SK-N-MC (cell line): ENCODE results near the gene ATAD3A.
"Not testable (repeated sequence)": the region's sequence is repeated elsewhere in the genome, so short reads cannot be mapped to it uniquely, and the experiment has no call there.

Experiments used
- DNase-seq: peaks from one replicate; pipeline ENCODE4 v3.0.0-alpha.2; 2011; ENCODE audit warnings: low read depth, low spot score
- H3K27ac ChIP-seq: fragments of 200-600 bp; sonication (generic); 2 replicates; pipeline ENCODE4 v1.5.1; 2016; ENCODE audit warnings: mixed run types
- H3K36me3 ChIP-seq: fragments of 200-600 bp; sonication (generic); 2 replicates; pipeline ENCODE4 v1.6.1; 2017; ENCODE audit warnings: antibody characterized with exemption, low read length, mixed read lengths; ENCODE audit not compliant: insufficient read depth
- H3K4me3 ChIP-seq: fragments of 200-600 bp; sonication (generic); 2 replicates; pipeline ENCODE4 v1.5.1; 2016
- H3K9ac ChIP-seq: fragments of 200-600 bp; sonication (generic); 2 replicates; pipeline ENCODE4 v1.8.0; 2017; ENCODE audit warnings: mixed run types, mixed read lengths; ENCODE audit not compliant: insufficient read length
- H3K9me3 ChIP-seq: fragments of 200-600 bp; sonication (generic); 2 replicates; pipeline ENCODE4 v1.6.1; 2017; ENCODE audit warnings: low read depth, mild to moderate bottlenecking, antibody characterized with exemption, low read length, moderate library complexity, mixed read lengths
- EZH2 ChIP-seq: fragments of 200-600 bp; sonication (generic); IDR thresholded peaks from one replicate; pipeline ENCODE4 v1.6.1; 2017; ENCODE audit warnings: antibody characterized with exemption
- FOXP2 ChIP-seq: optimal IDR thresholded peaks from 2 replicates; pipeline ENCODE3; 2011; ENCODE audit warnings: mild to moderate bottlenecking, moderate library complexity; ENCODE audit not compliant: insufficient read depth; ENCODE audit errors: extremely low read length, control extremely low read depth
- POLR2AphosphoS5 ChIP-seq: IDR thresholded peaks from 2 replicates; pipeline ENCODE4 v1.6.1; 2012; ENCODE audit warnings: mild to moderate bottlenecking, low read depth, low read length, borderline replicate concordance

The ATAD3A gene

DNA sequence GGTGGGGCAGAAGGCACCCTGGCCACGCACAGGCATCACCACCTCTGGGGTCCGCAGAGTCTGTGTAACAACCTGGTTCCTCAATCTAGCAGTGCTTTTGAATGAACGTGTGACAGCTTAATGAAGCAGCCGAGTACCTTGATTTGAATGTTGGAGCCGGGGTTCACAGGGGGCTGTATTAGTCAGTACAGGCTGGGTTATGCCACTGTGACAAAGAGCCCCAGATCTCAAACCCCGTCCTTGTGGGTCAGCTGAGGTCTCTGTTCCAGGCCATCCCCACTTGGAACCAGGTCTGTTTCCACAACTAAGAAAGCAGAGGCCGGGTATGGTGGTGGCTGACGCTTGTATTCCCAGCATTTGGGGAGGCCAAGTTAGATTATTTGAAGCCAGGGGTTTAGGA is 18.0 kb downstream of the ATAD3A start:
- Histone ChIP-seq H3K36me3 (peaks cover 22% of the 10 kb centered on the region; the same call in 1 of the 2 replicates), H3K9ac (no peak overlapping the region), H3K27ac (no peak overlapping the region), H3K4me3 (no peak overlapping the region), H3K9me3 (no peaks in the 10 kb centered on the region)
- no peak for TF ChIP-seq FOXP2
- no peak for TF ChIP-seq EZH2
- no peak for TF ChIP-seq POLR2AphosphoS5
- no peak for DNase-seq

GRCh38 chr1:1531947-1532346 is 20.0 kb downstream of the ATAD3A start:
- H3K9me3 ChIP-seq: no peaks in the 10 kb centered on the region
- H3K9ac ChIP-seq: no peak overlapping the region
- H3K4me3 ChIP-seq: no peak overlapping the region
- no peak overlapping the region for H3K27ac ChIP-seq
- H3K36me3 ChIP-seq: peaks cover 22% of the 10 kb centered on the region; the same call in 1 of the 2 replicates
- TF ChIP-seq POLR2AphosphoS5: no peak
- TF ChIP-seq FOXP2: no peak
- TF ChIP-seq EZH2: no peak
- DNase-seq: no peak

DNA sequence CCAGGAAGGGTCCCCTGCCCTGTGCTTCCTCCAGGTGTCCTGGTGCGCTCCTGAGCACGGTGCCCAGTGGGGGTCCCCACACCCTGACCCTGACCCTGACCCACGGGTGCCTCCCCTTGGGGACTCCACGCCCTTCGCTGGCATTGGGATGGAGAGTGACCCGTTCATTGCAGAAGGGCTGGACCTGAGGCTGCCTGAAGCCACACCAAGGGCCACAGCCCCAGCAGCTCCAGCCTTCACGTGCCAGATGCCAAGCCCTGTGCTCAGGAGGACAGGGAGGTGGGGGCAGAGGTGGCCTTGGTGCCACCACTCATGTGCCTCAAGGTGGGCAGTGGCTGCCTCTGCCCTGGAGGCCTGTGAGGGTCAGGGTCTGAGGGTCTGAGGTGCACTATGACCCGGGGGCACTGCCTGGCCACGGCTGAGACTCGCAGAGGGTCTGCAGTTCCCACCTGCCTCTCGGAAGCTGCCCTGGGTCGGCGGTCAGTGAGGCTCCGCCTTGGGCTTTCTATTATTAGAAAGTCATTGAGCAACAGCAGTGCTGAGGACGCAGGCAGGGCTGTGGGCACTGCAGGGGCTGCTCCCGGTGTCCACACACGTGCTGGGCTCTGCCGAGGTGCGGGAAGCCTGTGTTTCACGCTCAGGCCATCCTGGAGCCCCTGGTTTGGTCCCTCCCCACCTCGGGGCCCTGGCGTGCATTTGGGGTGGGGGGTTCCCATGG is 21.4 kb downstream of the ATAD3A start:
- not testable (repeated sequence) for H3K9me3 ChIP-seq, H3K27ac ChIP-seq, DNase-seq, H3K4me3 ChIP-seq, H3K9ac ChIP-seq
- H3K36me3 ChIP-seq: peaks cover 16% of the 10 kb centered on the region; the same call in 1 of the 2 replicates

DNA sequence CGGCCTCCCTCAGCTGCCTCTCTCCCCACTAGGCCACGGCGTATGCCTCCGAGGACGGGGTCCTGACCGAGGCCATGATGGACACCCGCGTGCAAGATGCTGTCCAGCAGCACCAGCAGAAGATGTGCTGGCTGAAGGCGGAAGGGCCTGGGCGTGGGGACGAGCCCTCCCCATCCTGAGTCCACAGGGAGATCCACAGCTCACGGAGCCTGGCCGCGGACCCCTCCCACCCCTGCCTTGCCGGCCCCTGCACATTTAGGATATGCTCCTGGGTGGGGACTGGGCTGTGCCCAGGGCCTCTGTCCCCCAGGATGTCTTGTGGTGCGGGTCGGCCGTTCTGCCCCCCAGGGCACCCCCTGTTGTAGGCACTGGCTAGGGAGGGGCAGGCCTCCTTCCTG is 21.9 kb downstream of the ATAD3A start:
- not testable (repeated sequence) for DNase-seq, H3K27ac ChIP-seq, H3K4me3 ChIP-seq, H3K9ac ChIP-seq, H3K9me3 ChIP-seq
- peaks cover 11% of the 10 kb centered on the region; the same call in 1 of the 2 replicates for H3K36me3 ChIP-seq

DNA sequence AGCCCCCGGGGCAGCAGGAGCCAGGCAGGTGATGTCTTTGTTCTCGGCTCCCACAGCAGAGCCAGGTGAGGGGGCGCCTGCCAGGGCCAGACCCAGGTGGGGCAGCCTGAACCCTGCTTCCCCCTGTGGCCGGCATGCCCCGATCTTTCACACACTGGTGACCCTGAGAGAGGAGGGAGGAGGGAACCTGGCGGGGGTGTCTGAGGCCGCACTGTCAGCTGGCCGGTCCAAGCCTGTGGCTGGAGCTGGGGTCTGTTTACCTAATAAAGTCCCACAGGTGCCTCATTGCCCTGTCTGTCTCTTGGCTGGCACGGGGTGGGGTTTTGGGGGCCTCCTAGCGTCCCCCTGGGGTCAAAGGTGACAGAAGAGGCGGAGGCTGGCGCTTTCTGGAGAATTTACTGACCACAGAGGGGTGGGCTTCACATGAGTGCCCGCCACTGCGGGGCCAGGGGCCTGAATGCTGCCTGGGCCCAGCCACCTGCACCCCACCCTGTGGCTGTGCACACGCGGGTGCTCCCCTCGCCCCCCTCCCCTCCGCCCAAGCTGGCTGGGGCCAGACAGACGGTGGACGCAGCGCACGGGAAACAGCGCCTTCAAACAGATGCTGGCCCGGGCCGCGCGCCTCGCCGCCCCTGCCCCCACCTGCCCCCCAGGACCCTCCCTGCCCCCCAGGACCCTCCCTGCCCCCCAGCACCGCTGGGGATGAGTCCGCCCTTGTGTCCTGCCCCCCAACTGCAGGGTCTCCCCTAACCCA is 22.6 kb downstream of the ATAD3A start:
- peaks cover 6% of the 10 kb centered on the region; the same call in 1 of the 2 replicates for H3K36me3 ChIP-seq
- no peaks in the 10 kb centered on the region for H3K9me3 ChIP-seq
- DNase-seq: no peak
- H3K27ac ChIP-seq: no peak overlapping the region
- TF ChIP-seq POLR2AphosphoS5: no peak; the same call in 1 of the 2 replicates
- no peak for TF ChIP-seq EZH2
- TF ChIP-seq FOXP2: no peak
- H3K4me3 ChIP-seq: no peak overlapping the region
- H3K9ac ChIP-seq: no peak overlapping the region

- no peak overlapping the region for H3K9ac ChIP-seq
- no peaks in the 10 kb centered on the region for H3K9me3 ChIP-seq
- H3K27ac ChIP-seq: no peak overlapping the region
- no peak for DNase-seq
- H3K4me3 ChIP-seq: no peak overlapping the region
- TF ChIP-seq POLR2AphosphoS5: no peak
- TF ChIP-seq EZH2: no peak
- no peak for TF ChIP-seq FOXP2
- H3K36me3 ChIP-seq: no peaks in the 10 kb centered on the region; the same call in 1 of the 2 replicates
These were observed 23.4 kb downstream of the ATAD3A start for GRCh38 chr1:1535201-1536018.

DNA sequence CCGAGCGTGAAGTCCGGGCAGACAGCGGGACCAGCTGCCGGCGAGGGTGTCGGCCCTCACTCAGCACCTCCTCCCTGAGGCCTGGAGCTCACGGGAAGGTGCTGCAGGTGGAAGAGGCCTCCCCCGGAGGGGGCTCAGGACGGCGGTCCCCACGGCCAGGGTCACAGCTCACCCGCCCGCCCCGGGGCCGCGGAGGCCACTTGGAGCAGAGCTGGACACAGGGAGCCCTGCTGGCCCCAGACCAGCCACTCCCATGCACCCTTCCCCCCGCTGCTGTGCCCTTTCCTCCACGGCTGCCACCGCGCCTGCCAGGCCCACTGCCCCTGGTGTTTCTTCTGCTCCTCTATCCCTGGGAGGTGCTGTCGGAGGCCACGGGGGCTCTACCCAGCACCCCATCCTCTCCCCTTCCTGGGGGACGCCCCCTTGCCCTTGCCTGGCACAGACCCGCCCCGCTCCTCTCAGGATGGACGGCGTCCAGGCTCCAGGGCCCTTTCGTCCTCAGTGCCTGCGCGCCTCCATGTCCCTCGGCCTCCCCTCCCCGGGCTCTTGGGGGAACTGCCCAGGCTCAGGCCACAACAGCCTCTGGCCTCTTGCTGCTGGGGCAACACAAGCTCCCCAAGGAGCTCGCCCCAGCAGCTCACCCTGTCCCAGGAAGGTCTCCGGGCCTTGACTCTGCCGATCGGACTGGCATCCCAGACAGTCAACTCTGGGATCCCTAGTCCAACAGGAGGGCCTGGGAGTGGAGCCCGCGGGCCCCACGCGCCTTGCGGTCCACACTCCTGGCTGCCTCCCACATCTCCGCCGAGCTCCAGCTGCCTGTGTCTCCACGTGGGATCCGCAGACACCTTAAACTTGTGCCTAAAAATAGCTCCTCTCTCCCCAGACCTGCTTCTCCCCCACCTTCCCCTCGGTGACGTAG is 24.3 kb downstream of the ATAD3A start:
- no peak overlapping the region for H3K9ac ChIP-seq
- no peak overlapping the region for H3K27ac ChIP-seq
- no peak for DNase-seq
- no peaks in the 10 kb centered on the region; the same call in 1 of the 2 replicates for H3K36me3 ChIP-seq
- no peaks in the 10 kb centered on the region for H3K9me3 ChIP-seq
- 0 out of 2 replicates have a peak, but pooled peaks have one; percentile 13 for TF ChIP-seq POLR2AphosphoS5
- TF ChIP-seq EZH2: no peak
- TF ChIP-seq FOXP2: no peak
- no peak overlapping the region for H3K4me3 ChIP-seq

GRCh38 chr1:1536938-1537546 is 25.1 kb downstream of the ATAD3A start:
- Histone ChIP-seq H3K9me3 (no peaks in the 10 kb centered on the region), H3K36me3 (no peaks in the 10 kb centered on the region; the same call in 1 of the 2 replicates), H3K27ac (no peak overlapping the region), H3K4me3 (no peak overlapping the region), H3K9ac (no peak overlapping the region)
- TF ChIP-seq EZH2: no peak
- TF ChIP-seq FOXP2: no peak
- no peak for TF ChIP-seq POLR2AphosphoS5
- DNase-seq: no peak
